DMS53 (cell line): Measurements from ENCODE around the gene LUC7L3.

ENCODE experiments used
- DNase-seq: peaks from one replicate; lab custom pipeline; 2025; lab: John Stamatoyannopoulos, UW

The LUC7L3 gene

DNA sequence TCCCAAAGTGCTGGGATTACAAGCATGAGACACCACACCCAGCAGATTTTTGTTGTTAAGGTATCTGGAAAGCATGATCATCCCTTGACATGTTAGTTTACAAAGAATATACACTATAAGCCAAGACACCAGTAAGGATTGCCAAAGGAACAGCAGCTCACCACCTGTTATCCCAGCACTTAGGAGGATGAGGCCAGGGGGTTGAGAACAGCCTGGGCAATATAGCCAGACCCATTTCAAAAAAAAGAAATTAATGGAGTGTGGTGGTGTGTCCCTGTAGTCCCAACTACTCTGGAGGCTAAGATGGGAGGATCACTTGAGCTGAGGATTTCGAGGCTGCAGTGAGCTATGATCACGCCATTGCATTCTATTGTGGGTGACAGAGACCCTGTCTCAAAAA, 42.8 kb downstream of the LUC7L3 start:
- DNase-seq: no peak

DNA sequence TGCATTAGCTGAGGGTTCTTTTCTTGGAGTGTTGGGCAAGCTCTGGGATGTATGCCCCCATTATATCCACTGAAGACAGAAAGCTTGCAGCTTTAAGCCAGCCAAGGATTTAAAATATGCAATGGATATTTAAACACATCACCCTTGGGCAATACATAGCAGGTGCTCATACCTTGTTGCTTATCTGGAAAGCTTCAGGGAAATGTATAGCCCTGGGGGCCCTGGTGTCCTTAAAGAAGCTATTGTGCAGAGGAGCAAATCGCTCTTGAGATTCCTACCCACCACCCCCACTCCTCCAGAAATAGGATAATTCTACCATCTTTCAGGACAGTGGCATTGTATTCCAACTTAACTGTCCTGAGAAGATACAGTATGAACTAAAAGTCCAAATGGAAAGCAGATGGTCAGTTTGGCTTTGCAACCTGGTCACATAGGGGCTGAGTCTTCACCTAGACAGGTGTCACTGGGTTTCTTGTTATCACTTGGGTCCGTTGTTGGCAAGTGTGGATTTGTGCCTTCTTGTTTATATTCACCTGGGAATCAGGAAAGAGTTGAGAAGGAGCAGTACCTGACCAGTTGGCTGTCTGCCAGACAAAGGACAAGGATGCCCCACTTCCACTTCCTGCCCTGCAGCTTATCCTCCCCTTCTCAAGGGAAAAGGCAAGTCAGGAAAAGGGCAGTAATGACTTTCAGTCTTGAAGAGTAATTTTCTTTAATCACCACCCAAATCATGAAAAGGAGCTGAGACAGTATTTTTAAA, 44.5 kb downstream of the LUC7L3 start:
- peak; percentile 77 for DNase-seq

- no peak for DNase-seq
Measured at GRCh38 chr17:50764734-50765149, 45.3 kb downstream of the LUC7L3 start.

- no peak for DNase-seq
Measured at GRCh38 chr17:50765454-50766221, 46.2 kb downstream of the LUC7L3 start.

GRCh38 chr17:50766222-50767023, 47.0 kb downstream of the LUC7L3 start:
- no peak for DNase-seq

GRCh38 chr17:50767030-50767429, 47.6 kb downstream of the LUC7L3 start:
- no peak for DNase-seq

- no peak for DNase-seq
Measured at GRCh38 chr17:50767446-50767845, 48.0 kb downstream of the LUC7L3 start, which contains the start of gene ANKRD40CL. TSS of gene ANKRD40CL (minus strand) at chr17:50767518. CDS start at chr17:50766913, 605 bp downstream.

DNA sequence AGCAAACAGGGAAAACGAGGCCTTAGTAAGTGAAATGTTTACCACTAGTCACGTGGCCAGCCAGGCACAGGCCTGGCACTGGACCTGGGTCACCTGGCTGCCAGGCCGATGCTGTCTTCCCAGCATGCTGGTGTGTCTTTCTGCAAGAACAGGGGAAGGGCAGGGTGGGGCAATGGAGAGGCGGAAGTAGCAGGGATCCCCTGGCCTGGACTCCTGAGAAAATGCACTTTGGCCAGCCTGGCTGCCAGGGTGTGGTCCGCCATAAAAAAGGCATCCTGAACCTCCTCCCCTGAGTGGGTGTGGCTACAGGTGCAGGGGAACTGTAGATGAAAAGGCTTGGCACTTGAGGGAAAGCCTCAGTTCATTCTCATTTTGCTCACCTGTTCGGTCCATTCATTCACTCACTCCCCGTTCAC, 49.0 kb downstream of the LUC7L3 start:
- peak; percentile 88 for DNase-seq

GRCh38 chr17:50769884-50770283, 50.5 kb downstream of the LUC7L3 start:
- no peak for DNase-seq

GRCh38 chr17:50770346-50770745, 50.9 kb downstream of the LUC7L3 start:
- DNase-seq: no peak

GRCh38 chr17:50771991-50772785, 52.8 kb downstream of the LUC7L3 start:
- DNase-seq: no peak

GRCh38 chr17:50774225-50774803, 54.9 kb downstream of the LUC7L3 start:
- no peak for DNase-seq

GRCh38 chr17:50775926-50776325, 56.5 kb downstream of the LUC7L3 start:
- DNase-seq: no peak

GRCh38 chr17:50778471-50778870, 59.1 kb downstream of the LUC7L3 start:
- DNase-seq: no peak

GRCh38 chr17:50778988-50779387, 59.6 kb downstream of the LUC7L3 start:
- no peak for DNase-seq

GRCh38 chr17:50779747-50780353, 60.4 kb downstream of the LUC7L3 start:
- DNase-seq: no peak

DNA sequence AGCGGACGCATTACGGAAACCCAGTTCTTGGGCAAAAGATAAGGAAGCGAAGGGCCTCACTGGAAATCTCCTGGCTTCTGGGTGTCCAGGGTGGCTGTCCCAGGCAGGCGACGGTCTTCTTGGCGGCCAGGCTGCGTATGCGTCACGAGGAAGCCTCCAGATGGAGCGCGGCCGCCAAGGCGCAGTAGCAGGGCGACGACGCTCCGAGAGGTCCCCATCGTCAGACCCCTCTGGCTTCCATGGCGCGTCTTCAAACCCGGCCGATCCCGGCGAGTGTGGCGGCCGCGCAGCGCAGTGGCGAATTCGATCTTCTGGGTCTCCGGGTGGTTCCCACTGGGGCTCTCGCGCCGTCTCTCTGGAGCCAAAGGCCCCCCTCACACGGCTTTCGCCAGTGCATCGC, 61.8 kb downstream of the LUC7L3 start:
- DNase-seq: no peak

GRCh38 chr17:50783193-50783660, 63.8 kb downstream of the LUC7L3 start:
- DNase-seq: peak; percentile 90

- DNase-seq: no peak
Measured at GRCh38 chr17:50783905-50784304, 64.5 kb downstream of the LUC7L3 start.

- no peak for DNase-seq
Measured at GRCh38 chr17:50785126-50785525, 65.7 kb downstream of the LUC7L3 start.
